ENCODE data around the gene KANK2. TPM values are rescaled to one million over a fixed set of nuclear protein-coding genes. Genes with fewer than 3 reads are reported as not detected.
"Not testable (repeated sequence)": the region's sequence is repeated elsewhere in the genome, so short reads cannot be mapped to it uniquely, and the experiment has no call there.

KANK2 gene
- polyA plus RNA-seq, 1 donor from 2014 or later: 0.25 TPM

- H3K27me3 ChIP-seq (ENCODE audit: insufficient read depth, low read depth, low read length): no peaks in the 10 kb centered on the region
- no peaks in the 10 kb centered on the region for H3K79me2 ChIP-seq (replicated peaks; ENCODE audit: insufficient read depth, low read length)
- TF ChIP-seq CTCF (IDR thresholded peaks at IDR 0.05; ENCODE audit: poor library complexity, severe bottlenecking): no peak
- TF ChIP-seq TAF1 (IDR thresholded peaks at IDR 0.05; ENCODE audit: low read depth): no peak
- TF ChIP-seq RAD21 (conservative IDR thresholded peaks at IDR 0.05): no peak
- no peak for TF ChIP-seq EZH2 (IDR thresholded peaks at IDR 0.05; ENCODE audit: borderline replicate concordance, insufficient read depth, low read length, poor library complexity, severe bottlenecking)
- no peak for TF ChIP-seq EP300 (conservative IDR thresholded peaks at IDR 0.05; ENCODE audit: poor library complexity, severe bottlenecking)
- TF ChIP-seq SMC3 (conservative IDR thresholded peaks at IDR 0.05; ENCODE audit: poor library complexity): no peak
- no peaks in the 10 kb centered on the region for H3K36me3 ChIP-seq (ENCODE audit: insufficient read depth, low read length)
- H3K9ac ChIP-seq (ENCODE audit: low read length): no peak overlapping the region
- peaks cover 4% of the 10 kb centered on the region for H3K9me3 ChIP-seq (ENCODE audit: low read length)
- no peak overlapping the region for H2AFZ ChIP-seq (ENCODE audit: low read depth, low read length)
- no peak overlapping the region for H3K27ac ChIP-seq (ENCODE audit: low read length)
- H3K9me2 ChIP-seq (ENCODE audit: insufficient read depth, low read length): no peaks in the 10 kb centered on the region
- no peak overlapping the region for H3K4me2 ChIP-seq (ENCODE audit: low read length)
- H3F3A ChIP-seq (ENCODE audit: insufficient read depth, low read length, poor library complexity, severe bottlenecking): no peaks in the 10 kb centered on the region
- H4K20me1 ChIP-seq (ENCODE audit: insufficient read depth): no peaks in the 10 kb centered on the region
- H3K4me3 ChIP-seq (ENCODE audit: low read length): no peak overlapping the region
These were observed 15.9 kb downstream of the KANK2 start for GRCh38 chr19:11181488-11181887.

DNA sequence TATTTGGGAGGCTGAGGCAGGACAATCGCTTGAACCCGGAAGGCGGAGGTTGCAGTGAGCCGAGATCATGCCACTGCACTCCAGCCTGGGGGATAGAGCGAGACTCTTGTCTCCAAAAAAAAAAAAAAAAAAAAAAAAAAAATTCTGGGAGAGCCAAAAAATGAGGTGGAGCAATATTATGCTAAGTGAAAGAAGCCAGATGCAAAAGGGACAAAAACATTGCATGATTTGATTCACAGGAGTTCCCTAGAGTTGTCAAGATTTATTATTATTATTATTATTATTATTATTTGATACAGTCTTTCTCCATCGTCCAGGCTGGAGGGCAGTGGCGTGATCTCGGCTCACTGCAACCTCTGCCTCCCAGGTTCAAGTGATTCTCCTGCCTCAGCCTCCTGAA, 16.4 kb downstream of the KANK2 start:
- not testable (repeated sequence) for H3F3A ChIP-seq (ENCODE audit: insufficient read depth, low read length, poor library complexity, severe bottlenecking); H3K9me2 ChIP-seq (ENCODE audit: insufficient read depth, low read length); H3K9ac ChIP-seq (ENCODE audit: low read length); H3K36me3 ChIP-seq (ENCODE audit: insufficient read depth, low read length); H3K9me3 ChIP-seq (ENCODE audit: low read length); H2AFZ ChIP-seq (ENCODE audit: low read depth, low read length); H3K4me2 ChIP-seq (ENCODE audit: low read length); H3K4me3 ChIP-seq (ENCODE audit: low read length); H3K79me2 ChIP-seq (replicated peaks; ENCODE audit: insufficient read depth, low read length); H3K27me3 ChIP-seq (ENCODE audit: insufficient read depth, low read depth, low read length); H4K20me1 ChIP-seq (ENCODE audit: insufficient read depth); H3K27ac ChIP-seq (ENCODE audit: low read length)

- no peaks in the 10 kb centered on the region for H3K36me3 ChIP-seq (ENCODE audit: insufficient read depth, low read length)
These were observed 17.0 kb downstream of the KANK2 start for GRCh38 chr19:11180346-11180745.

More at GRCh38 chr19:11180346-11180745, 17.0 kb downstream of the KANK2 start:
- no peak overlapping the region for H3K4me3 ChIP-seq (ENCODE audit: low read length)
- no peaks in the 10 kb centered on the region for H3K9me2 ChIP-seq (ENCODE audit: insufficient read depth, low read length)
- no peaks in the 10 kb centered on the region for H3K27me3 ChIP-seq (ENCODE audit: insufficient read depth, low read depth, low read length)
- H3K27ac ChIP-seq (ENCODE audit: low read length): no peak overlapping the region
- no peaks in the 10 kb centered on the region for H4K20me1 ChIP-seq (ENCODE audit: insufficient read depth)
- peaks cover 4% of the 10 kb centered on the region for H3K9me3 ChIP-seq (ENCODE audit: low read length)
- no peaks in the 10 kb centered on the region for H3F3A ChIP-seq (ENCODE audit: insufficient read depth, low read length, poor library complexity, severe bottlenecking)
- no peak overlapping the region for H3K9ac ChIP-seq (ENCODE audit: low read length)
- no peak overlapping the region for H3K4me2 ChIP-seq (ENCODE audit: low read length)
- H2AFZ ChIP-seq (ENCODE audit: low read depth, low read length): no peak overlapping the region
- H3K79me2 ChIP-seq (replicated peaks; ENCODE audit: insufficient read depth, low read length): no peaks in the 10 kb centered on the region
- TF ChIP-seq MXI1 (conservative IDR thresholded peaks at IDR 0.05; ENCODE audit: poor library complexity, severe bottlenecking): no peak
- TF ChIP-seq SMC3 (conservative IDR thresholded peaks at IDR 0.05; ENCODE audit: poor library complexity): no peak
- no peak for TF ChIP-seq EP300 (conservative IDR thresholded peaks at IDR 0.05; ENCODE audit: poor library complexity, severe bottlenecking)
- TF ChIP-seq TAF1 (IDR thresholded peaks at IDR 0.05; ENCODE audit: low read depth): no peak
- no peak for TF ChIP-seq EZH2 (IDR thresholded peaks at IDR 0.05; ENCODE audit: borderline replicate concordance, insufficient read depth, low read length, poor library complexity, severe bottlenecking)
- TF ChIP-seq, protein P1, sequence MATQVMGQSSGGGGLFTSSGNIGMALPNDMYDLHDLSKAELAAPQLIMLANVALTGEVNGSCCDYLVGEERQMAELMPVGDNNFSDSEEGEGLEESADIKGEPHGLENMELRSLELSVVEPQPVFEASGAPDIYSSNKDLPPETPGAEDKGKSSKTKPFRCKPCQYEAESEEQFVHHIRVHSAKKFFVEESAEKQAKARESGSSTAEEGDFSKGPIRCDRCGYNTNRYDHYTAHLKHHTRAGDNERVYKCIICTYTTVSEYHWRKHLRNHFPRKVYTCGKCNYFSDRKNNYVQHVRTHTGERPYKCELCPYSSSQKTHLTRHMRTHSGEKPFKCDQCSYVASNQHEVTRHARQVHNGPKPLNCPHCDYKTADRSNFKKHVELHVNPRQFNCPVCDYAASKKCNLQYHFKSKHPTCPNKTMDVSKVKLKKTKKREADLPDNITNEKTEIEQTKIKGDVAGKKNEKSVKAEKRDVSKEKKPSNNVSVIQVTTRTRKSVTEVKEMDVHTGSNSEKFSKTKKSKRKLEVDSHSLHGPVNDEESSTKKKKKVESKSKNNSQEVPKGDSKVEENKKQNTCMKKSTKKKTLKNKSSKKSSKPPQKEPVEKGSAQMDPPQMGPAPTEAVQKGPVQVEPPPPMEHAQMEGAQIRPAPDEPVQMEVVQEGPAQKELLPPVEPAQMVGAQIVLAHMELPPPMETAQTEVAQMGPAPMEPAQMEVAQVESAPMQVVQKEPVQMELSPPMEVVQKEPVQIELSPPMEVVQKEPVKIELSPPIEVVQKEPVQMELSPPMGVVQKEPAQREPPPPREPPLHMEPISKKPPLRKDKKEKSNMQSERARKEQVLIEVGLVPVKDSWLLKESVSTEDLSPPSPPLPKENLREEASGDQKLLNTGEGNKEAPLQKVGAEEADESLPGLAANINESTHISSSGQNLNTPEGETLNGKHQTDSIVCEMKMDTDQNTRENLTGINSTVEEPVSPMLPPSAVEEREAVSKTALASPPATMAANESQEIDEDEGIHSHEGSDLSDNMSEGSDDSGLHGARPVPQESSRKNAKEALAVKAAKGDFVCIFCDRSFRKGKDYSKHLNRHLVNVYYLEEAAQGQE (IDR thresholded peaks at IDR 0.05; ENCODE audit: borderline replicate concordance): no peak
- no peak for TF ChIP-seq CTCF (IDR thresholded peaks at IDR 0.05; ENCODE audit: poor library complexity, severe bottlenecking)
- TF ChIP-seq POLR2AphosphoS5 (IDR thresholded peaks at IDR 0.05): no peak
- TF ChIP-seq RAD21 (conservative IDR thresholded peaks at IDR 0.05): no peak
